ENCODE data around the gene POU2AF1. TPM values are rescaled to one million over a fixed set of nuclear protein-coding genes. Genes with fewer than 3 reads are reported as not detected.
A peak's percentile ranks its signal among the peaks of the same experiment; 100 is the strongest.

POU2AF1 gene
- total and polyA plus RNA-seq, 2 of the 13 experiments (the other 11 are each of a cell fraction or from before 2014, with no cell fraction given): 1.9 to 3.6 TPM

- TF ChIP-seq, protein P1, sequence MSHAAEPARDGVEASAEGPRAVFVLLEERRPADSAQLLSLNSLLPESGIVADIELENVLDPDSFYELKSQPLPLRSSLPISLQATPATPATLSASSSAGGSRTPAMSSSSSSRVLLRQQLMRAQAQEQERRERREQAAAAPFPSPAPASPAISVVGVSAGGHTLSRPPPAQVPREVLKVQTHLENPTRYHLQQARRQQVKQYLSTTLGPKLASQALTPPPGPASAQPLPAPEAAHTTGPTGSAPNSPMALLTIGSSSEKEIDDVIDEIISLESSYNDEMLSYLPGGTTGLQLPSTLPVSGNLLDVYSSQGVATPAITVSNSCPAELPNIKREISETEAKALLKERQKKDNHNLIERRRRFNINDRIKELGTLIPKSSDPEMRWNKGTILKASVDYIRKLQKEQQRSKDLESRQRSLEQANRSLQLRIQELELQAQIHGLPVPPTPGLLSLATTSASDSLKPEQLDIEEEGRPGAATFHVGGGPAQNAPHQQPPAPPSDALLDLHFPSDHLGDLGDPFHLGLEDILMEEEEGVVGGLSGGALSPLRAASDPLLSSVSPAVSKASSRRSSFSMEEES (CRISPR knock-in tag; IDR thresholded peaks at IDR 0.05): no peak
- TF ChIP-seq ZNF496 (CRISPR knock-in tag; IDR thresholded peaks at IDR 0.05; ENCODE audit: insufficient replicate concordance) (no peak), ZBED4 (CRISPR knock-in tag; IDR thresholded peaks at IDR 0.05; ENCODE audit: borderline replicate concordance) (no peak), POGZ (CRISPR knock-in tag; IDR thresholded peaks at IDR 0.05) (peak; percentile 37; the same call in 1 of the 2 replicates), ZNF709 (CRISPR knock-in tag; IDR thresholded peaks at IDR 0.05) (no peak), SIN3B (IDR thresholded peaks at IDR 0.05; ENCODE audit: low read length) (no peak), ZNF644 (CRISPR knock-in tag; IDR thresholded peaks at IDR 0.05; ENCODE audit: low read depth) (peak; percentile 44; the same call in 1 of the 2 replicates), HNRNPLL (IDR thresholded peaks at IDR 0.05; ENCODE audit: low read depth, low read length, poor library complexity, severe bottlenecking) (no peak), SSRP1 (CRISPR knock-in tag; IDR thresholded peaks at IDR 0.05) (no peak), ZBTB38 (CRISPR knock-in tag; IDR thresholded peaks at IDR 0.05) (peak; percentile 89), GATAD1 (CRISPR knock-in tag; IDR thresholded peaks at IDR 0.05) (no peak), ARNT2 (CRISPR knock-in tag; IDR thresholded peaks at IDR 0.05; ENCODE audit: low read depth) (no peak), MAFK (conservative IDR thresholded peaks at IDR 0.05 in 1 of 2, IDR thresholded peaks at IDR 0.05 in 1 of 2; ENCODE audit: low read length in 2 of 2) (no peak)
- TF ChIP-seq, protein P2, sequence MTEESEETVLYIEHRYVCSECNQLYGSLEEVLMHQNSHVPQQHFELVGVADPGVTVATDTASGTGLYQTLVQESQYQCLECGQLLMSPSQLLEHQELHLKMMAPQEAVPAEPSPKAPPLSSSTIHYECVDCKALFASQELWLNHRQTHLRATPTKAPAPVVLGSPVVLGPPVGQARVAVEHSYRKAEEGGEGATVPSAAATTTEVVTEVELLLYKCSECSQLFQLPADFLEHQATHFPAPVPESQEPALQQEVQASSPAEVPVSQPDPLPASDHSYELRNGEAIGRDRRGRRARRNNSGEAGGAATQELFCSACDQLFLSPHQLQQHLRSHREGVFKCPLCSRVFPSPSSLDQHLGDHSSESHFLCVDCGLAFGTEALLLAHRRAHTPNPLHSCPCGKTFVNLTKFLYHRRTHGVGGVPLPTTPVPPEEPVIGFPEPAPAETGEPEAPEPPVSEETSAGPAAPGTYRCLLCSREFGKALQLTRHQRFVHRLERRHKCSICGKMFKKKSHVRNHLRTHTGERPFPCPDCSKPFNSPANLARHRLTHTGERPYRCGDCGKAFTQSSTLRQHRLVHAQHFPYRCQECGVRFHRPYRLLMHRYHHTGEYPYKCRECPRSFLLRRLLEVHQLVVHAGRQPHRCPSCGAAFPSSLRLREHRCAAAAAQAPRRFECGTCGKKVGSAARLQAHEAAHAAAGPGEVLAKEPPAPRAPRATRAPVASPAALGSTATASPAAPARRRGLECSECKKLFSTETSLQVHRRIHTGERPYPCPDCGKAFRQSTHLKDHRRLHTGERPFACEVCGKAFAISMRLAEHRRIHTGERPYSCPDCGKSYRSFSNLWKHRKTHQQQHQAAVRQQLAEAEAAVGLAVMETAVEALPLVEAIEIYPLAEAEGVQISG (CRISPR knock-in tag; IDR thresholded peaks at IDR 0.05): 0 out of 2 replicates have a peak, but pooled peaks have one; percentile 26
- TF ChIP-seq, protein P3, sequence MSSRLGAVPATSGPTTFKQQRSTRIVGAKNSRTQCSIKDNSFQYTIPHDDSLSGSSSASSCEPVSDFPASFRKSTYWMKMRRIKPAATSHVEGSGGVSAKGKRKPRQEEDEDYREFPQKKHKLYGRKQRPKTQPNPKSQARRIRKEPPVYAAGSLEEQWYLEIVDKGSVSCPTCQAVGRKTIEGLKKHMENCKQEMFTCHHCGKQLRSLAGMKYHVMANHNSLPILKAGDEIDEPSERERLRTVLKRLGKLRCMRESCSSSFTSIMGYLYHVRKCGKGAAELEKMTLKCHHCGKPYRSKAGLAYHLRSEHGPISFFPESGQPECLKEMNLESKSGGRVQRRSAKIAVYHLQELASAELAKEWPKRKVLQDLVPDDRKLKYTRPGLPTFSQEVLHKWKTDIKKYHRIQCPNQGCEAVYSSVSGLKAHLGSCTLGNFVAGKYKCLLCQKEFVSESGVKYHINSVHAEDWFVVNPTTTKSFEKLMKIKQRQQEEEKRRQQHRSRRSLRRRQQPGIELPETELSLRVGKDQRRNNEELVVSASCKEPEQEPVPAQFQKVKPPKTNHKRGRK (CRISPR knock-in tag; IDR thresholded peaks at IDR 0.05): no peak
- TF ChIP-seq, protein P4, sequence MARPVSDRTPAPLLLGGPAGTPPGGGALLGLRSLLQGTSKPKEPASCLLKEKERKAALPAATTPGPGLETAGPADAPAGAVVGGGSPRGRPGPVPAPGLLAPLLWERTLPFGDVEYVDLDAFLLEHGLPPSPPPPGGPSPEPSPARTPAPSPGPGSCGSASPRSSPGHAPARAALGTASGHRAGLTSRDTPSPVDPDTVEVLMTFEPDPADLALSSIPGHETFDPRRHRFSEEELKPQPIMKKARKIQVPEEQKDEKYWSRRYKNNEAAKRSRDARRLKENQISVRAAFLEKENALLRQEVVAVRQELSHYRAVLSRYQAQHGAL (CRISPR knock-in tag; IDR thresholded peaks at IDR 0.05; ENCODE audit: not compliant biosample characterization): no peak
These were observed 27.6 kb downstream of the POU2AF1 start (continued) for GRCh38 chr11:111351374-111352055.
